ENCODE results near the gene CD27.

The CD27 gene

DNA sequence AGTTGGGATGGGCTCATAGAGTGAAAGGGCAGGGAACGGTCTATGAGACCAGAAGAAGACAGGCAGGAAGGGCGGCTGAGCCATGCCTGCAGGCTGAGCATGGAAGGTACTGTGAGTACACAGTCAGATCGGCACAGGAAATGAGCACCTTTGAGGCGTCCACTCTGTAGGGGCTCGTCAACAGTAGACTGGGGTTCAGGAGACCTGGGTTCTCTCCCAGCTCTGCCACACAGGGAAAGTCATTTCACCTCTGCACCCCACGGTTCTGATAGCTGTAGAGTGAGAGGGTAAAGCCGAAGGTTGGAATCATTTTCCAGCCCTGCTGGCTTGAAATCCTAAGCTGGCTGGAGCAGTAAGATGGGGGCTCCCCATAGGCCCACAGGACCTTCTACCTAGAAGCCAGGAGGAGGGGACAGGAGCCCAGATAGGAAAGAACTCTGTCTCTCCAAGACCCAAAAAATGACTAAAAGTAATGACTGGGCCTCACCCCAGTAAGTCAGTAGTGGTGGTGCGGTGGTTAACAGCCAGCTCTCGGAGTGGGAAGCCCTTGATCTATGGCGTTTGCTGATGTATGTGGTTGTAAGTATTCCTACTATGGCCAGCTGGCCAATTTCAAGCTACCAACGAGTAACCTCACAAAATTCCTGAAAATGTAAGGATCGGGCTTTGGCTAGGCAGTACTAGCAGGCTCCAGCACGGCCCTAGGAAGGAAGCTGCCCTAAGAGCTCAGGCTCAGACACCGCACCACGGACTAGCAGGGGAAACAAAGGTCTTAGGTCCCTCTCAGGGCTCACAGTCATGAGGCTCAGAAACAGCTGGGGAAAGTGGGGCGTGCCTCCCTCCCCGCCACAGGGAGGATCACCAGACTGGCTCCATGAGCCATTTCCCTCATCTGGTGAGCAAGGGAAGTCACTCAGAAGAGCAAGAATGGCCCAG is 10.3 kb upstream of the CD27 start:
- no peak for DNase-seq (ENCODE audit: low read depth in 1 of 2, low spot score in 1 of 2)

DNA sequence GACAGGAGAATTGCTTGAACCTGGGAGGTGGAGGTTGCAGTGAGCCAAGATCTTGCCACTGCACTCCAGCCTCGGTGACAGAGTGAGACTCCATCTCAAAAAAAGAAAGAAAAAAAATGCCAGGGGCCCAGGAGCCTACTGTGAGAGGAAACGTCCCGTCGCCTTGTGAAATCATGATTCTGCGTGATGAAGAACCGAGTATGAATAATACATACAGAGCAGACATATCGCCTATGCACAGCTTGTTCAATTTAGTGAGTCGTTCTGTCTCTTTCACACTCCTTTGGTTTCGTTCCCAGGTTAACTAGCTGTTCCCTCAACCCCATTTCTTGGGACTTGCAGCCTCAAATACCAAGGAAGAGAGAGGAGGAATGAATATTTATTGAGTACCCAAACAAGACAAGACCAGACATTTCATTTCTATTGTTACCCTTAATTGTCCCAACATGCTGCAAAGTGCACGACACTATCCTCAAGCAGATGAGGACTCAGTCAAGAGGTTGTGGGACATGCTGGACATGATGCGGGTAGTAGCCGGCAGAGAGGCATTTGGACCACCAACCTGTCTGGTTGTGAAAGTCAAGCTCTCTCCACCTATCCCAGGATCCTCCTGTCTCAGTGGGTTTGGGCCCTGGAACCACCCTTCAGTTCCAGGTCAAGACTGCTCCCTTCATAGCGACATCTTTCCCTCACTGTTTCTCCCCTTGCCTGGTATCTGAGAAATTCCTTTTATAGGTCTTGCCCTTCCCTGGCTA is 8.6 kb upstream of the CD27 start:
- DNase-seq (ENCODE audit: low read depth in 1 of 2, low spot score in 1 of 2) = no peak

DNA sequence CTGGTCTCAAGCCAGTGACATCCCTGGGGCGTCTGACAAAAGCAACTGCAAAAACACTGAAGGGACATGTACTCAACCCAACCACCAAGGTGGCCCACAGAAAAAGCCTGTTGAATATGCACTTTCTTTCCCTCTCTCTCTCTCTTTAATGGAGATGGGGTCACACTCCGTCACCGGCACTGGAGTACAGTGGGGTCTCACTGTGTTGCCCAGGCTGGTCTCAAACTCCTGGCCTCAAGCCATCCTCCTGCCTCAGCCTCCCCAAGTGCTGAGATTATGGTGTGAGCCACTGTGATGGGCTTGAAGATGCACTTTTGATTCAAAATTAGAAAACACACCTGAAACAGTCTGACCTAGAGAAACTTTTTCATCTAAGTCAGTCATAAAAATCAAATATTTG is 7.2 kb upstream of the CD27 start:
- no peak for DNase-seq (ENCODE audit: low read depth in 1 of 2, low spot score in 1 of 2)

DNA sequence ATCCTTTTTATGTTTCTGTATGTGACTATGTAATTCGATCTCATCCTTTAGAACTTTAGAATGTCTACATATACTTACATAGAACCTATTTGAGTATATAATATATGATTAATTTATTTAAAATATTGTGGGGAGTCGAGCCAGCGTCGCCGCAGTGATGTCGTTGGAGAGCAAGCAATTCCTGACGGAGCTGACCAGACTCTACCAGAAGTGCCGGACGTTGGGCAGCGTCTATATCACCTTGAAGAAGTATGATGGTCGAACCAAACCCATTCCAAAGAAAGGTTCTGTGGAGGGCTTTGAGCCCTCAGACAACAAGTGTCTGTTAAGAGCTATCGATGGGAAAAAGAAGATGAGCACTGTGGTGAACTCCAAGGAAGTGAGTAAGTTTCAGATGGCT is 6.4 kb upstream of the CD27 start:
- no peak for DNase-seq (ENCODE audit: low read depth in 1 of 2, low spot score in 1 of 2)

DNA sequence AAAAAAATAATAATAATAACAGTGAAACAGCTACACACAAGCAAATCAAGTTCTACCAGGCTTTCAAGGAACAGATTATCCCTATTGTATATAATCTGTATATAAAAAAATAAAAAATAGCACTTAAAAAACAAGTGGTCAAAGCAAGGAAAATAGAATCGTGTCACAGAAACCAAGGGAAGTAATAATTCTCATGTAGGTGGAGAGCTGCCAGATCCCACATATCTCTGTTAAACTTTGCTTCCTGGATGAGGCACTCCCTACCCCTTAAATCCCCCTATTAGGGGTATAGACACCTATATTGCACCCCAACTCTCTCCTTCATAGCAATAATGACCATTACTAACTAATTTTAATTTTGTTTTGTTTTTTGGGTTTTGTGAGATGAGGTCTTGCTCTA is 4.4 kb upstream of the CD27 start:
- no peak for DNase-seq (ENCODE audit: low read depth in 1 of 2, low spot score in 1 of 2)

DNA sequence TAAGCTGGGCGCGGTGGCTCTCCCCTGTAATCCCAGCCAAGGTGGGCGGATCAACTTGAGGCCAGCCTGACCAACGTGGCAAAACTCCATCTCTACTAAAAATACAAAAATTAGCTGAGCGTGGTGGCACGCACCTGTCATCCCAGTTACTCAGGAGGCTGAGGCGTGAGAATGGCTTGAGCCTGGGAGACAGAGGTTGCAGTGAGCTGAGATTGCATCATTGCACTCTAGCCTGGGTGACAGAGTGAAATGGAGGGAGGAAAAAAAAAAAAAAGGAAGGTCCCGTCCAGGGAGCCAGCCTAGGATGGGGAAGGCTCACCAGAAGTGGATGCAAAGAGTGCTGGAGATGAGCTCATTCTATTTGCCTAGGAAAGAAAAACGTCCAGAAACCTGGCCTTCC is 1.9 kb upstream of the CD27 start:
- no peak for DNase-seq (ENCODE audit: low read depth in 1 of 2, low spot score in 1 of 2)

DNA sequence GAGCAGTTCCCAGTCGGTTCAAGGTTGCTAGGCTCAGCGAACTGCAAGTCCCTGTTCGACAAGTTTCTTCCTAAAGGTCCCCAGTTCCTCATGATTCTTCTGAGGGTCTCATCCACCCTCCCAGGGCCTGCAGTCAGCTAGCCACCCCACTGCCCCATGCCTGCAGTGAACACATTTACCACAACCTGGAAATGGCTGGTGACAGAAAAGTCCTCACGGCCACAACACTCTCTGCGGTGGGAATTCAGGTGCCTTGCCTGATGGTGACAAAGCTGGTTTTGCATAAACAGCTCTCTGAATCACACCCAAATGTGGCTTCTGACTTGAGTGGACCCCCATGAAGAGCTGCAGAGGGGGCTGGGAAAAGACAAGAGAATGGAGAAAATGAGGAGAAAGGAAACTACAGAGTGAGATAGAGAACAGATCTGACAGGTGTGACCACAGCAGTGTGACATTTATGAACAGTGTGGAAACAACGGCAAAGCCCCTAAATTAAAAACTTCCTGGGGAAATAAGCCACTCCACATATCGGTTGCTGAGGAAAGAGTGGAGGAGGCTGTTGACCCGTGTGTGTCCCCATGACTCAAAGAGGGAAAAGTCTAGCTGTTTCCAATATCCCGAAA is 1.3 kb upstream of the CD27 start:
- DNase-seq (ENCODE audit: low read depth in 1 of 2, low spot score in 1 of 2) = no peak

DNA sequence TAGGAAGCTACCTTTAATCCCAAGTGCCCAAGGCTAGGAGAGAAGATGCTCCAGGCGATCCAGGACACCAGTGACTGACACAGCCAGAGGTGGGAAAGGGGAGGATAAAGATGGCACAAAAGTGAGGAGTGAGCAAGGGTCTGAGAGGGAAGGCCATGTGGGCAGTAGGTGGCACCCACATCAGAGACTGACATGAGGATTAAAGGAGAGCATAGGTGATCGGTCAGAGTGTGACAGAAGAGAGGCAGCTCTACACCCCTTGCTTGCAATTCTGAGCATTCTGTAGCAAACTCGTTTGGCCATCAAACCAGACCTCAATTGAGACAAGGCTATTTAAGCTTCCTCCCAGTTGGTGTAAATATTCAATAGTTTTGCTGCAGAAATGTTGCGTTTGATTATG is 724 bp upstream of the CD27 start:
- no peak for DNase-seq (ENCODE audit: low read depth in 1 of 2, low spot score in 1 of 2)

DNA sequence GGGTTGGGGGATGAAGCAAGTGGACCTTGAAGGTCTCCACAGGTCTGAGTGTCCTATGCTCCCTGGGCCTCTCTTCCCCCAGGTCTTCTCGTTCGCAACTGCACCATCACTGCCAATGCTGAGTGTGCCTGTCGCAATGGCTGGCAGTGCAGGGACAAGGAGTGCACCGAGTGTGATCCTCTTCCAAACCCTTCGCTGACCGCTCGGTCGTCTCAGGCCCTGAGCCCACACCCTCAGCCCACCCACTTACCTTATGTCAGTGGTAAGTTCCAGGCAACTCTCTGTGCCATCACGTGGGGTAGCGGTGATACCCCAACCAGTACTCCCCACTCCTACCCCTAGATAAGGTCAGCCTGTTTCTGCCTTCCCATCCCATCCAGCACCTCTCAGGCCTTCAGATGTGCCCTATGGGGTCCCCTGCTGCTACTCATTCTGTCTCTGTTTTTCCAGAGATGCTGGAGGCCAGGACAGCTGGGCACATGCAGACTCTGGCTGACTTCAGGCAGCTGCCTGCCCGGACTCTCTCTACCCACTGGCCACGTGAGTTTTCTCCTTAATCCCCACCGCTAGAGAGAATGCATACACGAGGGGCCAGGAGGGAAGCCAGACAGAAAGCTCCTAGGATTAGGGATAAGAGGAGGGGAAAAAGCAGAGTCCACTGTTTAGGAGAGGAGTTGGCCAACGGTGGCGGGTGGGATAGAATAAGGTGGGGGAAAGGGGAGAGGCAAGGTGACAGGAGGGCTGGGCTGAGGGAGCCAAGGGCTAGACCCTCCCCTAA is 5.5 kb downstream of the CD27 start:
- DNase-seq (ENCODE audit: low read depth in 1 of 2, low spot score in 1 of 2) = no peak

DNA sequence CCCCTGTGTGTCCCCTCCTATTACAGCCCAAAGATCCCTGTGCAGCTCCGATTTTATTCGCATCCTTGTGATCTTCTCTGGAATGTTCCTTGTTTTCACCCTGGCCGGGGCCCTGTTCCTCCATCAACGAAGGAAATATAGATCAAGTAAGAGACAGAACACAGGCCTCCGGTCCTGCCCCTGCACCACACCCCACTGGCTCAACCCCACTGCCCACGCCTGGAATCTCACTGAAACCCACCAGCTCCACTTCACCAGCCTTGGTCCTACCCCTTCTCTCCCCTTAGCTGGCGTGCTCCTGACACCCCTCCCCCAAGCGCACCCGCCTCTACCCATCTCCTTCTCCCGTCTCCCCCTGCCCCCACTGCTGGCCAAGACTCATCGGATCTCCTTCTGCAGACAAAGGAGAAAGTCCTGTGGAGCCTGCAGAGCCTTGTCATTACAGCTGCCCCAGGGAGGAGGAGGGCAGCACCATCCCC is 6.2 kb downstream of the CD27 start:
- DNase-seq (ENCODE audit: low read depth in 1 of 2, low spot score in 1 of 2) = no peak

DNA sequence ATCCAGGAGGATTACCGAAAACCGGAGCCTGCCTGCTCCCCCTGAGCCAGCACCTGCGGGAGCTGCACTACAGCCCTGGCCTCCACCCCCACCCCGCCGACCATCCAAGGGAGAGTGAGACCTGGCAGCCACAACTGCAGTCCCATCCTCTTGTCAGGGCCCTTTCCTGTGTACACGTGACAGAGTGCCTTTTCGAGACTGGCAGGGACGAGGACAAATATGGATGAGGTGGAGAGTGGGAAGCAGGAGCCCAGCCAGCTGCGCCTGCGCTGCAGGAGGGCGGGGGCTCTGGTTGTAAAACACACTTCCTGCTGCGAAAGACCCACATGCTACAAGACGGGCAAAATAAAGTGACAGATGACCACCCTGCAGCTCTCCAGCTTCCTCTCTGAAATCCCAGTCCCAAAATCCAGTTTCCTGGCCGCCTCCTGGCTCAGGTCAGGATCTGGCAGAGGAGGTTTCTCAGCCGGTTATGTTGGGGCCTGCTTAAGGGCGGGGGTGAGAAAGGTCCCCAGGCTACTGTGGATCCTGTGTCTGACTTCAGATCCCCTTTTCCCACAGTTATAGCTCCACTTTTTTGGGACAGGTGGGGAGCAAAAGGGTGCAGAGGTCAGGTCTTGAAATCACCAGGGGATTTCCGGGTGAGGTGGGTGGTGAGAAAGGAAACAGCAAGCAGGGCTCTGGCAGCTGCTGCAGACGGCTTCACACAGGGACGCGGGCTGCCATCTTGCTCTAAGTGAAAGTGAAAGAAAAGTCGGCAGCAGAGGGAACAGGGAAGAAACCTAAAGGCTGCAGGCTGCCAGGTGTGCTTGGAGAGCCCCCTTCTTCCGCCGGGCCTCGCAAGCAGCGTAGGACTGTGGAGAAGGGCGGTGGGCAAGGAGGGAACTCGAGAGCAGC is 6.8 kb downstream of the CD27 start, which contains the start of gene TAPBPL:
Gene TAPBPL (plus strand): TSS at position 695 of the 897 bp plus-strand sequence. CDS start 207 bp downstream, outside the sequence.
- peak; percentile 46 to 74 for DNase-seq (ENCODE audit: low read depth in 1 of 2, low spot score in 1 of 2)

DNA sequence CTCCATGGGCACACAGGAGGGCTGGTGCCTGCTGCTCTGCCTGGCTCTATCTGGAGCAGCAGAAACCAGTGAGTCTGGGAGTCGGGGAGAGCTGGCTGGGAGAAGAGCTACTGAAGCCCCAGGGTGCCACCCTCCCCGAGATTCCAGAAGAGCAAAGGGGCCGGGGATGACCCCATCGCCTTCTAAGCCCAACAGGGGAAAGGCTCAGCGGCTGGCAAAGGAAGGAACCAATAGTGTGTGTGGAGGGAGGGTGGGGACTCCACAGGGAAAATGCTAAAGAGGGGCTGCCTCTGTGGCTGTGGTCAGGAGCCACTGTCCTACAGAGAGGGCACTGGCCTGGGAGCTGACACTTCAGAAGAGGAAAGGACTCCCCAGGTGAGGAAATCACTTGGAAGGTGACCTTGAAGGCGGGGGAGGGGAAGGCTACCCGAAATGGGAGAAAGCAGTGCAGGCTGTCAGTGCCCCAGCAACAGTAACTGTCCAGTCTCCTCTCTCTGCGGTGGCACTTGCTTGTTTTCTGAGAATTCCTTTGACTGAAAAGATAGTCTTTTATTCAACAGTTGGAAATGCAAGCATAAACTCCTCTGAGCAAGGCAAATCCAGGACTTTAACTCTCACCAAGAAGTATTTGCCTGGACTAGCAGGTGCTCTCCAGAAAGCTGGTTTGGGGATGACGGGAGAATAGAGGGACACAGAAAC is 7.6 kb downstream of the CD27 start:
- no peak for DNase-seq (ENCODE audit: low read depth in 1 of 2, low spot score in 1 of 2)

DNA sequence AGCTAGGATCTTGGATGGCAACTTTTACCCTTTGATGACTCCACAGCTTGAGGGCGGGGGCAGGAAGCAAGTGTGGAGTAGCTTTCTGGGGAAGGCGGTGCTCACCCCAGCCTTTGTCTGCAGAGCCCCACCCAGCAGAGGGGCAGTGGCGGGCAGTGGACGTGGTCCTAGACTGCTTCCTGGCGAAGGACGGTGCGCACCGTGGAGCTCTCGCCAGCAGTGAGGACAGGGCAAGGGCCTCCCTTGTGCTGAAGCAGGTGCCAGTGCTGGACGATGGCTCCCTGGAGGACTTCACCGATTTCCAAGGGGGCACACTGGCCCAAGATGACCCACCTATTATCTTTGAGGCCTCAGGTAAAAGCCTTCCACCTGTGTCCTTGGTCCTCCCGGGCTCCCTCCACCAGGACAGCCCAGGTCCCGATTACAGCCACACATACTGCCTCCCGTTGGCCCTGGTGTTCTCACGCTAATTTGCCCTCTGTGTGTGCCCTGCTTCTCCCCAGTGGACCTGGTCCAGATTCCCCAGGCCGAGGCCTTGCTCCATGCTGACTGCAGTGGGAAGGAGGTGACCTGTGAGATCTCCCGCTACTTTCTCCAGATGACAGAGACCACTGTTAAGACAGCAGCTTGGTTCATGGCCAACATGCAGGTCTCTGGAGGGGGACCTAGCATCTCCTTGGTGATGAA is 8.3 kb downstream of the CD27 start:
- DNase-seq (ENCODE audit: low read depth in 1 of 2, low spot score in 1 of 2) = no peak

DNA sequence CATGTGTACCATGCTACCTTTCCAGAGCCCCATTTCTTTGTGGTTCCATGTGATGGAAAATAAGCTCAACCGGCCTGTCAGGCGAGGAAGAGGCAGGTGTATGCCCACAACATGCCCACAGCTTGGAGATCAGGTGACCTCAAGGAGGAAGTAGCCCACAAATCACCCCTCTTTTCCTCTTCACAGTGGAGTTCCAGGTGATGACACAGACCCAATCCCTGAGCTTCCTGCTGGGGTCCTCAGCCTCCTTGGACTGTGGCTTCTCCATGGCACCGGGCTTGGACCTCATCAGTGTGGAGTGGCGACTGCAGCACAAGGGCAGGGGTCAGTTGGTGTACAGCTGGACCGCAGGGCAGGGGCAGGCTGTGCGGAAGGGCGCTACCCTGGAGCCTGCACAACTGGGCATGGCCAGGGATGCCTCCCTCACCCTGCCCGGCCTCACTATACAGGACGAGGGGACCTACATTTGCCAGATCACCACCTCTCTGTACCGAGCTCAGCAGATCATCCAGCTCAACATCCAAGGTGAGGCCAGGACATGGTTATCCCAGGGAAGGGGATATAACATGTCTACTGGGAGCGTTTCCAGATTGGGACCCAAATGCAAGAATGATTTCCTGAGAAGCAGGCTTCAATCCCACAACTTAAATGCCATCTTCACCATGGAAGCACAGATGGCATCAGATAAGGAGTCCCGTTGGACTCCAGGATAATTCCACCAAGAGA is 12.6 kb downstream of the CD27 start:
- DNase-seq (ENCODE audit: low read depth in 1 of 2, low spot score in 1 of 2) = no peak

DNA sequence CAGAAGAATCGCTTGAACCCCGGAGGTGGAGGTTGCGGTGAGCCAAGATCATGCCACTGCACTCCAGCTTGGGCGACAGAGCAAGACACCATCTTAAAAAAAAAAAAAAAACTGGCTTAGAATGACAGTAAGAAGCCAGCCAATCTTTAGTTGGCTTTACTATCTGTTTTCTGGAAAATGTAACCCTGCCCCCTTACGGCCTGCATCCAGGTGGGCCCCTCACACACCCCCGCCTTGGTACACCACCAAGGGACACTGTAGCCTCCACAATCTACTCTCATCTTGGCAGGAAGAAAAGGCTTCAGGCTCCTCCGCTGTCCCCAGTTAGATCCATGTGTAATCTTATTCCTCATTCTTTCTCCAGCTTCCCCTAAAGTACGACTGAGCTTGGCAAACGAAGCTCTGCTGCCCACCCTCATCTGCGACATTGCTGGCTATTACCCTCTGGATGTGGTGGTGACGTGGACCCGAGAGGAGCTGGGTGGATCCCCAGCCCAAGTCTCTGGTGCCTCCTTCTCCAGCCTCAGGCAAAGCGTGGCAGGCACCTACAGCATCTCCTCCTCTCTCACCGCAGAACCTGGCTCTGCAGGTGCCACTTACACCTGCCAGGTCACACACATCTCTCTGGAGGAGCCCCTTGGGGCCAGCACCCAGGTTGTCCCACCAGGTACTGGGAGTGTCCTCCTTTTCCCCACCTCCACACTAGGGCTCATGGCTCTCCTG is 13.7 kb downstream of the CD27 start:
- DNase-seq (ENCODE audit: low read depth in 1 of 2, low spot score in 1 of 2) = no peak

DNA sequence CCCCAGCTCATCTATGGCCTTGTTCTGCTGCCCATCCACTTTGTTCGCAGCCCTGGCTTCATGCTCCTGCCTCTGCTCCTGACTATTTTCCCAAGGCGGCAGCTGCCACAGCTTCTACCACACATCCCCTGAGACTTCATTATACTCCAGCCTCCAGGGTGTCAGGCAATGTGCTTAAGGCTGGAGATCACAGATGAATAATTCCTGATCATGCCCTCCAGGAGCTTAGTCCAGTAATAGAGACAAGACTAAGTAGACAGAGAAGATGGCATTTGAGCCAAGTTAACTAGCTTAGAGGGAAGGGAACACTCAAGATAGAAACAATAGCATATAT is 14.2 kb downstream of the CD27 start:
- no peak for DNase-seq (ENCODE audit: low read depth in 1 of 2, low spot score in 1 of 2)

DNA sequence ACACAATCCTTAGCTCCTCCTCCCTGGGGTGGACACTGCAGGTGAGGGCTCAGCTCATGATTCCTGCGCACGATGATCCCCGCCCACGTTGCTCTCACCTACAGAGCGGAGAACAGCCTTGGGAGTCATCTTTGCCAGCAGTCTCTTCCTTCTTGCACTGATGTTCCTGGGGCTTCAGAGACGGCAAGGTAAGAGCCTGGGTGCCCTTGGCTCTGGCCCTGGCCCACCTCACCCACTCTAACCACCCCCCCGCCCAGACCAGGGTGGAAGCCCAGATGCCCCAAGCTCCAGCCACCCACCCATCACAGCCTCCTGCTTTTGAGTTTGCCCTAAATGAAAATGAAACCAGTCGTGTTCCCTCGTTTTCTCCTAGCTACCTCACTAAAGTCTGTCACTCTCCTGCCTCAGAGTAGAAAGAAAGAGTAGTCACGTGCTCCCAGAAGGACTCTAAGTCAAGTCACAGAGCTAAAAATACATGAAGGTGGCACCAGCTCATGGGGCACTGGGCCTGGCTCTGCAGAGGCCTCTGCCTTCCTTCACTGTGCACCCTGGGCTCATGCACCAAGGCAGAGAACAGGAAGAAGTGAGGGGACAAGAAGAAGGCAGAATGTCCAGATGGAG is 16.1 kb downstream of the CD27 start:
- no peak for DNase-seq (ENCODE audit: low read depth in 1 of 2, low spot score in 1 of 2)

Measured in activated T-helper 1 cell treated with anti-CD3 and anti-CD28 coated beads, Interleukin-2, amount 50 U/mL, for 16 hours (primary cell).